K562 (cell line): ENCODE data around the gene CD4.

ENCODE experiments used
- CEBPZ ChIP-seq: fragments of 150-350 bp; IDR thresholded peaks from 2 replicates; pipeline ENCODE4 v1.6.1; 2014; ENCODE audit warnings: low read depth, mild to moderate bottlenecking, low read length, borderline replicate concordance
- CTCF ChIP-seq, 3 experiments: IDR thresholded peaks in 2 of 3; conservative IDR thresholded peaks in 1 of 3; 2 replicates each; pipeline ENCODE4 v1.5.1; 2011 to 2012; ENCODE audit warnings: low read length in 3 of 3, mild to moderate bottlenecking in 3 of 3, control low read depth in 2 of 3, improper control_type of control experiment in 1 of 3, inconsistent platforms in 1 of 3, low read depth in 1 of 3, mixed read lengths in 1 of 3, moderate library complexity in 1 of 3; ENCODE audit not compliant: insufficient read depth in 2 of 3
- ELF1 ChIP-seq: fragments of 200-800 bp; sonication (Bioruptor generic); IDR thresholded peaks from 2 replicates; pipeline ENCODE4 v1.6.1; 2016; ENCODE audit warnings: missing genetic modification characterization, missing compliant biosample characterization
- MAZ ChIP-seq, 2 experiments: fragments of 450-650 bp in 1 of 2; sonication (generic) in 1 of 2; formaldehyde crosslinking; IDR thresholded peaks in 1 of 2; conservative IDR thresholded peaks in 1 of 2; 2 replicates each; pipeline versions ENCODE4 v1.4.0 to v1.5.0; 2020; ENCODE audit warnings: mild to moderate bottlenecking in 1 of 2, missing genetic modification reagents in 1 of 2
- NR2C2 ChIP-seq, 2 experiments: fragments of 200-800 bp in 1 of 2; sonication (Bioruptor generic) in 1 of 2; sonication (generic) in 1 of 2; formaldehyde crosslinking in 1 of 2; IDR thresholded peaks; 2 replicates each; pipeline versions ENCODE4 v1.6.1 to v1.8.0; 2016 to 2022; ENCODE audit warnings: mild to moderate bottlenecking in 1 of 2, missing compliant biosample characterization in 1 of 2, missing genetic modification characterization in 1 of 2, missing genetic modification reagents in 1 of 2
- PURB ChIP-seq: sonication (generic); formaldehyde crosslinking; IDR thresholded peaks from 2 replicates; pipeline ENCODE4 v1.9.0; 2021; ENCODE audit warnings: low read depth, mild to moderate bottlenecking, missing genetic modification reagents
- RCOR1 ChIP-seq, 2 experiments: IDR thresholded peaks; 2 replicates each; pipeline ENCODE4 v1.6.1; 2012; ENCODE audit warnings: low read depth in 2 of 2, low read length in 2 of 2, borderline replicate concordance in 1 of 2, improper control_type of control experiment in 1 of 2
- SMARCA4 ChIP-seq: fragments of 450-650 bp; IDR thresholded peaks from 2 replicates; pipeline ENCODE4 v1.6.1; 2016
- TBL1XR1 ChIP-seq, 2 experiments: IDR thresholded peaks; 2 replicates each; pipeline ENCODE4 v1.6.1; 2012; ENCODE audit warnings: improper control_type of control experiment in 2 of 2, low read length in 2 of 2, mild to moderate bottlenecking in 1 of 2
- XRCC3 ChIP-seq: fragments of 450-650 bp; IDR thresholded peaks from 2 replicates; pipeline ENCODE4 v1.6.1; 2017; ENCODE audit warnings: mild to moderate bottlenecking, moderate library complexity
- ZFP36 ChIP-seq: fragments of 150-350 bp; IDR thresholded peaks from 2 replicates; pipeline ENCODE4 v1.6.1; 2018; ENCODE audit warnings: low read length, low read depth; ENCODE audit not compliant: partially characterized antibody
- ZNF174 ChIP-seq: fragments of 250-450 bp; sonication (Bioruptor Pico); IDR thresholded peaks from 2 replicates; pipeline ENCODE4 v1.4.0; 2020; ENCODE audit warnings: mild to moderate bottlenecking
- ZNF217 ChIP-seq: sonication (generic); formaldehyde crosslinking; IDR thresholded peaks from 2 replicates; pipeline ENCODE4 v1.8.0; 2022; ENCODE audit warnings: mild to moderate bottlenecking, missing genetic modification reagents

GRCh38 chr12:6747216-6747615 lies 42.1 kb upstream of the CD4 start:
- TF ChIP-seq ZFP36 (no peak), XRCC3 (no peak), ZNF174 (CRISPR knock-in tag) (no peak), TBL1XR1 (IDR thresholded peaks at IDR 0.05; ENCODE audit: low read length in 2 of 2) (no peak), NR2C2 (CRISPR knock-in tag; IDR thresholded peaks at IDR 0.05) (no peak), NR2C2 (tag; IDR thresholded peaks at IDR 0.05) (no peak), PURB (CRISPR knock-in tag) (no peak), ZNF217 (CRISPR knock-in tag) (no peak), ELF1 (tag) (no peak), SMARCA4 (no peak), MAZ (CRISPR knock-in tag; conservative IDR thresholded peaks at IDR 0.05 in 1 of 2, IDR thresholded peaks at IDR 0.05 in 1 of 2) (no peak), RCOR1 (IDR thresholded peaks at IDR 0.05; ENCODE audit: borderline replicate concordance in 1 of 2, low read depth in 2 of 2, low read length in 2 of 2) (no peak), CEBPZ (no peak), CTCF (IDR thresholded peaks at IDR 0.05 in 2 of 3, conservative IDR thresholded peaks at IDR 0.05 in 1 of 3; ENCODE audit: insufficient read depth in 2 of 3, low read depth in 1 of 3, low read length in 3 of 3) (no peak)
